Esophagus squamous epithelium (tissue), 4 donors: Measurements from ENCODE around the gene CYTL1.

ENCODE experiments used
- CTCF ChIP-seq, 6 experiments: fragments of 450-650 bp in 4 of 6; fragments of 200-600 bp in 2 of 6; sonication (generic) in 2 of 6; IDR thresholded peaks; one replicate each; pipeline ENCODE4 v1.5.1; 2016 to 2019; ENCODE audit warnings: antibody characterized with exemption in 6 of 6, mild to moderate bottlenecking in 4 of 6, moderate library complexity in 4 of 6
- POLR2A ChIP-seq, 4 donors: fragments of 450-650 bp; IDR thresholded peaks; one replicate each; pipeline ENCODE4 v1.6.1; 2017; ENCODE audit warnings: antibody characterized with exemption in 4 of 4, mild to moderate bottlenecking in 4 of 4, moderate library complexity in 3 of 4

- no peak for TF ChIP-seq CTCF (IDR thresholded peaks at IDR 0.05)
- TF ChIP-seq POLR2A (IDR thresholded peaks at IDR 0.05), result no peak
These were observed 26.4 kb downstream of the CYTL1 start for GRCh38 chr4:4992833-4993232.
